Hematopoietic multipotent progenitor cell (in vitro differentiated cells): ENCODE results near the gene CNDP2. TPM values are rescaled to one million over a fixed set of nuclear protein-coding genes. Genes with fewer than 3 reads are reported as not detected.
"Not testable (repeated sequence)": the region's sequence is repeated elsewhere in the genome, so short reads cannot be mapped to it uniquely, and the experiment has no call there.

Source experiments
- DNase-seq, 3 donors: peaks; one replicate each; pipeline ENCODE4 v3.0.0-alpha.2; 2011 to 2015; ENCODE audit warnings: low read depth in 2 of 3, low spot score in 2 of 3
- total RNA-seq: library from RNA; depleted of rRNA; stranded (reverse); fragments of >200 nt; gene quantifications from one replicate; pipeline ENCODE4 v1.2.3, GENCODE V29; 2012

Gene CNDP2
- total RNA-seq, 1 donor = 47.1 TPM

DNA sequence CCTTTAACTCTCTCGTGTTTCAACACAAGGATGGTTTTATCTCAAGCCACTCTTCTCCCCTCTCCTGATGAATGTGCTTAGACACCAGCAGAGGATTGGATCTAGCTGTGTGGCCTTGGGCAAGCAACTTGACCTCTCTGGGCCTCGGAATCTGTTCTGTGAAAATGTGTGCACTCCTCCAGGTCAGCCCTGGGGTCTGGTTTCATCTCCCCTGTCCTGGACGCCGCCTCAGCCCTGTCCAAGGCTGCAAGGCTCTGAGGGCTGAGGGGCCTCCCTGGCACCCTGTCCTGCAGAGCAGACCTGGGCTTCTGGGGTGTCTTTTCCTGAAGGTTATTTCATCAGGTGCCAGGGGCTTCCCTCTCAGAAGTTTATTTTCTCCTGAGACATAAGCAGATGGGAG, 66.6 kb downstream of the CNDP2 start:
- DNase-seq = no peak

DNA sequence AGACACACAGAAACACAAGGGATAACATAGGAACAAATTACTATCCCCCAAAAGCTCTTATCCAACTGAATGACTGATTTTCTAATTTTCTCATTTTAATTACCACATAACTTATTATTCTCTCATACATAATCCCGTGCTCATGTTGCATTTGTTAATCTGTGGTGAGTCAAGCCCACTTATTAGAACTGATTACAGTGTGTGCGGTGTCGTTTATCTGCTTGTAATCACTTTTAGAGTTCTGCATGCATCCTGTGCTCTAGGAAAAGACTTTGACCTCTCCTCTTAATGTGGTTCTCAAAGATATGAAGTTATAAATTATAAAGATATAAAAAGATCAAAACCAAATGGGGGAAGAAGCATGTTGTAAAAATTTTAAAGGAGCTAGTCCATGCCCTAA, 67.8 kb downstream of the CNDP2 start:
- peak in 1 of 3 donors; percentile 62 for DNase-seq

DNA sequence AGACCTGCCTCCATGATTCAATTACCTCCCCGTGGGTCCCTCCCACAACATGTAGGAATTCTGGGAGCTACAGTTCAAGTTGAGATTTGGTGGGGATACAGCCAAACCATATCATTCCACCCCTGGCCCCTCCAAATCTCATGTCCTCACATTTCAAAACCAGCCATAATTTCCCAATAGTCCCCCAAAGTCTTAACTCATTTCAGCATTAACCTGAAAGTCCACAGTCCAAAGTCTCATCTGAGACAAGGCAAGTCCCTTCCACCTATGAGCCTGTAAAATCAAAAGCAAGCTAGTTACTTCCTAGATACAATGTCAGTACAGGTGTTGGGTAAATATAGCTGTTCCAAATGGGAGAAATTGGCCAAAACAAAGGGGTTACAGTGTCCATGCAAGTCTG, 69.0 kb downstream of the CNDP2 start:
- DNase-seq = not testable (repeated sequence)

DNA sequence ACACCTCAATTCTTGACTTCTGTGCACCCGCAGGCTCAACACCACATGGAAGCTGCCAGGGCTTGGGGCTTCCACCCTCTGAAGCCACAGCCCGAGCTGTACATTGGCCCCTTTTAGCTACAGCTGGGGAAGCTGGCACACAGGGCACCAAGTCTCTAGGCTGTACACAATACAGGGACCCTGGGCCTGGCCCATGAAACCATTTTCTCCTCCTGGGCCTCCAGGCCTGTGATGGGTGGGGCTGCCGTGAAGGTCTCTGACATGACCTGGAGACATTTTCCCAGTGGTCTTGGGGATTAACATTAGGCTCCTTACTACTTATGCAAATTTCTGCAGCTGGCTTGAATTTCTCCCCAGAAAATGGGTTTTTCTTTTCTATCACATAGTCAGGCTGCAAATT, 69.8 kb downstream of the CNDP2 start:
- not testable (repeated sequence) for DNase-seq

- peak in 2 of 3 donors; percentile 47 to 74 for DNase-seq
Observed at GRCh38 chr18:74567822-74568221, 71.7 kb downstream of the CNDP2 start.

DNA sequence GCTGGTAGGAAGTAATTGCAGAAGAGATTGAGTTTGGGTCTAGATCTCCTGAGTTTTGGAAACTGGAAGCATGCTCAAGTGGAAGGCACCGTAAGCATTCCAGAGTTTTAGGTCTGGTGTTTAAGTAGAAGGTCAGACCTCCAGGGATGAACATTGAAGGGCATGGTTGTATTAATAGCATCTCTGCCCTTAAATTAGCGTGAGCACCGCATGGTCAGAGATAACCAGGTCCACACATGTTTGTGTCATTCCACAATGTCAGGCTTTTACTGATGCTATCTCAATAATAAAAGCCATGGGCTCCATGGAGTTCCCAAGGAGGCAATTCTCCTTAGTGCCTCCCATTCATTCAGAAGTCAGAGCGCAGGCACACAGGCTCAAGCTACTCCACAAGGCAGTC, 73.2 kb downstream of the CNDP2 start:
- DNase-seq = no peak

DNA sequence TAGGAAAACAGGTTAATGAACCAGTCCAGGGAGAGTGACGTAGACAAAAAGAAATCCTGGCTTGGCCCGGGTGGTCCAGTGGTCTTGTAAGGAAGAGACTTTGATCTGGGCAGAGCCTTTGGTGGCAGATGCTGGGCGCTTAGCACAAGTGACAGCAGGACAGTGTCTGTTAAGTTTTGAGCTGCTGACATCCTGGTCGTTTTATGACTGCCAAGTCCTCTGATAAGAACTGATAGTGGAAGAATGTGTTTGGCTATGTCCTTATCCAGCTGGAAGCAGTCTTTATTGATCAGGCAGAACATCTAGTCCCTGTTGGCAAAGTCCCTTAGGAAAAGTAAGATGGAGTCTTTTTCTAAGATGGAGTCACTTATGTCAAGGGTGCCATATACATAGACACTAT, 74.1 kb downstream of the CNDP2 start:
- no peak for DNase-seq

DNA sequence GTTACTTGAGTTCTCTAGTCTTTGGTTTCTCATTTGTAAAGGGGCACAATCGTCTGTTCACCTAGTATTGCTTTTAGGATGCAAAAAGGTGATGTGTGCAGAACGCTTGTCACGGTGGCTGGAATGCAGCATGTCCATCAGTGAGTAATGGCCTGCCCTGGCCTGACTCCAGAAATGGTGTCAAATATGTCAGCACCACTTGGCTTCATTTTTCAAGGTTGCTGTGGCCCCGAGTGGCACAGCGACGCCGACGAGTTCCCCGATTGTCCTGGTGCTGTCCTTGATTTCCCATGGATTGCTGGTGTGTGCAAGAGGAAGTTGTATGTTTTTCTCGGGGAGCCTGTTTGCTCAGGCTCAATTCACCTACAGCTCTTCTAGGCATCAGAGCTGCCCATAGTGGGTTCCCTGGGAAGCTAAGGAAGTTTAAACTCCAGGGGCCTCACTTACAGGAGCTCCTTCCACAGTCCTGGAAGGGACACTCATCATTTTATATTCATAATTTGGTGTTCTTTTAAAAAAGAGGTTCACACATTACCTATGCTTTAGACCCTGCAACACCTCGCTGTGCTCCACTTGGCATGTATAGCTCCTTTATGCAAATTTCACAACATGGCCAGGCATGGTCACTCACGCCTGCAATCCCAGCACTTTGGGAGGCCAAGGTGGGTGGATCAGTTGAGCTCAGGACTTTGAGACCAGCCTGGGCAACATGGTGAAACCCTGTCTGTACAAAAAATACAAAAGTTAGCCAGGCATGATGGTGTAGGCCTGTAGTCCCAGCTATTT, 75.9 kb downstream of the CNDP2 start:
- no peak for DNase-seq

- no peak for DNase-seq
Observed at GRCh38 chr18:74573053-74573452, 76.9 kb downstream of the CNDP2 start.

Other genes with a start within 250 kb of the CNDP2 start
- gene CYB5A, start 204.4 kb upstream of the CNDP2 start, total RNA-seq = 24.2 TPM
- gene C18orf63, start 180.5 kb upstream of the CNDP2 start, total RNA-seq = not detected
- gene DIPK1C, start 39.1 kb upstream of the CNDP2 start, total RNA-seq = under 0.01 TPM
- gene CNDP1, start 38.1 kb downstream of the CNDP2 start, total RNA-seq = not detected
- gene ZNF407, start 101.5 kb downstream of the CNDP2 start, total RNA-seq = 10.0 TPM